Aorta (tissue), 5 donors: ENCODE data around the gene HMCN1. TPM values are rescaled to one million over a fixed set of nuclear protein-coding genes. Genes with fewer than 3 reads are reported as not detected.
"Not testable (repeated sequence)": the region's sequence is repeated elsewhere in the genome, so short reads cannot be mapped to it uniquely, and the experiment has no call there.

Experiments
- ATAC-seq: fragments of 200-7000 bp; cut with Tn5 transposase; one replicate; pipeline ENCODE4 v1.9.1; 2022; ENCODE audit warnings: moderate library complexity; ENCODE audit not compliant: low FRiP score
- DNase-seq, 2 donors: peaks; one replicate each; pipeline ENCODE4 v3.0.0-alpha.2; 2020
- H3K27ac ChIP-seq, 2 donors: one replicate each; pipeline ENCODE4 v1.5.1; 2013; ENCODE audit warnings: low read length in 2 of 2, mild to moderate bottlenecking in 2 of 2, moderate library complexity in 2 of 2, control low read depth in 1 of 2, inconsistent platforms in 1 of 2, low read depth in 1 of 2
- H3K27me3 ChIP-seq, 2 donors: one replicate each; pipeline ENCODE4 v1.6.1; 2013; ENCODE audit warnings: control low read depth in 1 of 2, low read length in 1 of 2, mild to moderate bottlenecking in 1 of 2, moderate library complexity in 1 of 2; ENCODE audit not compliant: insufficient read depth in 2 of 2, control insufficient read depth in 1 of 2
- H3K36me3 ChIP-seq, 2 donors: one replicate each; pipeline ENCODE4 v1.6.1; 2013; ENCODE audit warnings: control low read depth in 1 of 2, low read length in 1 of 2, mild to moderate bottlenecking in 1 of 2; ENCODE audit not compliant: insufficient read depth in 2 of 2, control insufficient read depth in 1 of 2
- H3K4me1 ChIP-seq, 2 donors: one replicate each; pipeline ENCODE4 v1.6.1; 2013; ENCODE audit warnings: low read length in 2 of 2, control low read depth in 1 of 2, mild to moderate bottlenecking in 1 of 2, moderate library complexity in 1 of 2; ENCODE audit not compliant: insufficient read depth in 2 of 2, control insufficient read depth in 1 of 2
- H3K4me3 ChIP-seq, 2 donors: one replicate each; pipeline ENCODE4 v1.5.1; 2013; ENCODE audit warnings: low read length in 2 of 2, control low read depth in 1 of 2, mild to moderate bottlenecking in 1 of 2
- H3K9me3 ChIP-seq: one replicate; pipeline ENCODE4 v1.6.1; 2013; ENCODE audit warnings: mild to moderate bottlenecking, low read length; ENCODE audit not compliant: control insufficient read depth
- WGBS, 2 donors: extraction: QIAGEN DNeasy Blood & Tissue Kit; methylation state at CpG; one replicate each; pipeline ENCODE4 v1.1.7; 2013; 5-methylcytosine and 5-hydroxymethylcytosine counted together
- intact Hi-C, 2 donors: fragments of 100-400 bp; cut with DNase I; formaldehyde crosslinking; loops; one replicate each; pipeline versions ENCODE4 v1.14.2 to v1.15.0; 2022
- polyA plus RNA-seq, 2 donors: library from polyadenylated mRNA; stranded (reverse); fragments of 200-250 nt; gene quantifications; one replicate each; pipeline ENCODE4 v1.2.3, GENCODE V29; 2013
- total RNA-seq, 2 donors: library from RNA; stranded (reverse); fragmentation: NEBNext Ultra II Directional; extraction: Animal tissue kit (Norgen Biotek cat#: 25700); gene quantifications; one replicate each; pipeline ENCODE4 v1.2.1, GENCODE V29; 2021
- donor health status: healthy with polysubstance abuse.
- donor health status: Bipolar disorder and iron deficiency.
- donor health status: DM: no; HTN: no; CAD: no.
- donor health status: DM: no; HTN: no; CAD: no.
- donor health status: DM: yes; HTN: yes; CAD: no.

HMCN1 gene
- total and polyA plus RNA-seq, 4 donors = 11.3 to 93.6 (median 50.0) TPM

- intact Hi-C loops = no loop called here
- Histone ChIP-seq H3K9me3 (no peaks in the 10 kb centered on the region), H3K4me1 (peaks cover 4 to 15% of the 10 kb centered on the region in 2 donors), H3K36me3 (no peaks in the 10 kb centered on the region), H3K27me3 (no peaks in the 10 kb centered on the region), H3K27ac (no peak overlapping the region), H3K4me3 (no peak overlapping the region)
- ATAC-seq = no peak
- 7 to 11% methylated on average over 1 of the region's 1 CpG for WGBS, 2 donors
- DNase-seq = no peak
These were observed 33.4 kb downstream of the HMCN1 start for GRCh38 chr1:185767508-185768120.

GRCh38 chr1:185768371-185768770, 34.2 kb downstream of the HMCN1 start:
- Histone ChIP-seq H3K27me3 (no peaks in the 10 kb centered on the region), H3K4me3 (no peak overlapping the region), H3K36me3 (no peaks in the 10 kb centered on the region), H3K27ac (no peak overlapping the region), H3K9me3 (no peaks in the 10 kb centered on the region), H3K4me1 (peaks cover 4 to 15% of the 10 kb centered on the region in 2 donors)
- WGBS, 2 donors = 84 to 85% methylated on average over 3 of the region's 3 CpGs
- ATAC-seq = no peak
- no peak for DNase-seq
- intact Hi-C loops = no loop called here

GRCh38 chr1:185769136-185769535, 34.9 kb downstream of the HMCN1 start:
- no peaks in the 10 kb centered on the region for H3K36me3 ChIP-seq
- intact Hi-C loops = no loop called here
- H3K9me3 ChIP-seq = no peaks in the 10 kb centered on the region
- DNase-seq (no peak), ATAC-seq (no peak)
- H3K27ac ChIP-seq = no peak overlapping the region
- no peak overlapping the region for H3K4me3 ChIP-seq
- H3K27me3 ChIP-seq = no peaks in the 10 kb centered on the region
- H3K4me1 ChIP-seq = peaks cover 4 to 15% of the 10 kb centered on the region in 2 donors
- 100% methylated on average over 1 of the region's 1 CpG for WGBS, 2 donors

GRCh38 chr1:185774394-185774793, 40.2 kb downstream of the HMCN1 start:
- Histone ChIP-seq H3K36me3 (no peaks in the 10 kb centered on the region), H3K4me1 (peaks cover 0 to 11% of the 10 kb centered on the region in 2 donors), H3K4me3 (no peak overlapping the region), H3K27me3 (no peaks in the 10 kb centered on the region), H3K9me3 (no peaks in the 10 kb centered on the region), H3K27ac (no peak overlapping the region)
- ATAC-seq (no peak), DNase-seq (no peak)
- 63 to 72% methylated on average over 5 of the region's 5 CpGs for WGBS, 2 donors
- intact Hi-C loops = loop anchor here in 1 of 2 donors (5.0 kb wide), 1 partner anchor 37 kb away; no protein-coding TSS in a partner anchor

- no peaks in the 10 kb centered on the region for H3K9me3 ChIP-seq
- no peak for ATAC-seq
- no peak overlapping the region for H3K4me3 ChIP-seq
- H3K27ac ChIP-seq = no peak overlapping the region
- no peaks in the 10 kb centered on the region for H3K27me3 ChIP-seq
- H3K36me3 ChIP-seq = no peaks in the 10 kb centered on the region
- H3K4me1 ChIP-seq = peaks cover 0 to 11% of the 10 kb centered on the region in 2 donors
- intact Hi-C loops = no loop called here
- DNase-seq = no peak
These were observed 41.3 kb downstream of the HMCN1 start for GRCh38 chr1:185775501-185775900.

- Histone ChIP-seq H3K27ac (no peak overlapping the region), H3K9me3 (no peaks in the 10 kb centered on the region), H3K36me3 (no peaks in the 10 kb centered on the region), H3K27me3 (no peaks in the 10 kb centered on the region), H3K4me3 (no peak overlapping the region), H3K4me1 (peaks cover 0 to 8% of the 10 kb centered on the region in 2 donors)
- ATAC-seq (no peak), DNase-seq (no peak)
- intact Hi-C loops = no loop called here
These were observed 42.3 kb downstream of the HMCN1 start for GRCh38 chr1:185776522-185776921.

GRCh38 chr1:185783860-185784259, 49.7 kb downstream of the HMCN1 start:
- H3K4me1 ChIP-seq, H3K27me3 ChIP-seq, H3K9me3 ChIP-seq, H3K4me3 ChIP-seq, H3K36me3 ChIP-seq, DNase-seq, H3K27ac ChIP-seq, ATAC-seq, intact Hi-C loops: not testable (repeated sequence)
- WGBS, 2 donors = 94 to 98% methylated on average over 10 of the region's 10 CpGs

GRCh38 chr1:185785586-185785985, 51.4 kb downstream of the HMCN1 start:
- H3K4me1 ChIP-seq = peaks cover 3 to 12% of the 10 kb centered on the region in 2 donors

GRCh38 chr1:185786524-185786923, 52.3 kb downstream of the HMCN1 start:
- intact Hi-C loops = no loop called here

More at GRCh38 chr1:185785586-185785985, 51.4 kb downstream of the HMCN1 start:
- intact Hi-C loops = no loop called here
- no peaks in the 10 kb centered on the region for H3K36me3 ChIP-seq
- ATAC-seq (no peak), DNase-seq (no peak)
- H3K27me3 ChIP-seq = no peaks in the 10 kb centered on the region
- H3K4me3 ChIP-seq = no peak overlapping the region
- 32 to 45% methylated on average over 3 of the region's 3 CpGs for WGBS, 2 donors
- H3K9me3 ChIP-seq = no peaks in the 10 kb centered on the region
- no peak overlapping the region for H3K27ac ChIP-seq

More at GRCh38 chr1:185786524-185786923, 52.3 kb downstream of the HMCN1 start:
- H3K4me1 ChIP-seq = peaks cover 3 to 13% of the 10 kb centered on the region in 2 donors
- no peak overlapping the region for H3K4me3 ChIP-seq
- H3K27me3 ChIP-seq = no peaks in the 10 kb centered on the region
- H3K27ac ChIP-seq = no peak overlapping the region
- DNase-seq = no peak
- no peak for ATAC-seq
- WGBS, 2 donors = 68 to 76% methylated on average over 3 of the region's 3 CpGs
- H3K9me3 ChIP-seq = no peaks in the 10 kb centered on the region
- no peaks in the 10 kb centered on the region for H3K36me3 ChIP-seq
